ENCODE measurements around the gene MVB12A. TPM values are rescaled to one million over a fixed set of nuclear protein-coding genes. Genes with fewer than 3 reads are reported as not detected.

The MVB12A gene
- total and polyA plus RNA-seq, 9 of the 15 experiments (the other 6 are each of a cell fraction or from before 2014, with no cell fraction given) = 1.2 to 46.2 (median 22.4) TPM

DNA sequence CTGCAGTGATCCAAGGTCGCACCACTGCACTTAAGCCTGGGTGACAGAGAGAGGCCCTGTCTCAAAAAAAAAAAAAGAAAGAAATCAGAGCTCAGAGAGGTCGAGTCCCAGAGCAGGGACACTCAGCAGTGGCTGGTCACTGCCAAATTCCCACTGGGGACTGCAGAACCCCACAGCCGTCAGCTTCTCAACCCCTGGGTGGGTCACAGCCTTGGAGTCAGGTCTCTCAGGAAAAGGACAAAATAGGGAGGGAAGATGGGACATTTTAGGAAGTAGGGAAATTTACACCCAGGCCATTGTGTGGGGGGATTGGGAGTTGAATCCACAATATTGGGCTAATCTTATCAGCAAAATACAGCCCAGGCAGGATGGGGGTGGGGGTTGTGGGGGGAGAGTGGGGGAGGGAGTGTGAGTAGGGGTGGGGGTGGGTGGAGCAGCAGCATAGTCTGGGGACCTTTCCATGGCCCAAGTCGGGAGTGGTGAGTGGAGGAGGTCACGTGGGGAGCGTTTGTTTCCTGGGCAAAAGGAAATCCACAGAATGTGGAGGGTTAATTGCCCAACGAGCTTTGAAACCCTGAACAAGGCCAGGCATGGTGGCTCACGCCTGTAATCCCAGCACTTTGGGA is 20.8 kb upstream of the MVB12A start:
- DNase-seq (ENCODE audit: extremely low read depth in 1 of 4, low spot score in 3 of 4) (peak; percentile 71 to 85 (median 72)), ATAC-seq (no peak; the same call in 2 of the 3 replicates), FAIRE-seq (peak; percentile 66)
- peaks cover 45% of the 10 kb centered on the region; the same call in 2 of the 3 replicates for H3K36me3 ChIP-seq (ENCODE audit: control insufficient read depth, insufficient read depth, low read length)
- in situ Hi-C loops (cut with MboI) = loop anchor here (5.0 kb wide), 1 partner anchor 68 kb away; no protein-coding TSS in a partner anchor
- ChIA-PET CTCF (ENCODE audit: low intra/inter-chr PET ratio) (interaction anchor here (0.7 kb wide), 1 partner anchor 598 kb away, joined by 3 read pairs; no protein-coding TSS in a partner anchor), POLR2A (interaction anchor here (0.6 to 0.7 kb wide), 2 partner anchors 52 to 104 kb away, joined by 4 read pairs; no protein-coding TSS in a partner anchor)
- no TSS peak for BruUV-seq (replicated peaks)
- WGBS (ENCODE audit: insufficient coverage, low coverage, missing lambda C conversion rate) = 18% methylated on average over 3 of the region's 8 CpGs
- peak overlapping the region in 1 of 2 experiments; percentile 86; a peak in 1 of 4 replicates for H3K9ac ChIP-seq (ENCODE audit: insufficient read depth in 1 of 2, low read depth in 2 of 2, low read length in 2 of 2)
- peaks cover 21 to 41% of the 10 kb centered on the region in 2 experiments; a peak in 4 of 5 replicates for H3K4me1 ChIP-seq (replicated peaks in 1 of 2; ENCODE audit: control insufficient read depth in 2 of 2, insufficient read depth in 2 of 2, low read length in 2 of 2)
- H3K4me2 ChIP-seq (ENCODE audit: insufficient read depth, low read length) = peak overlapping the region; percentile 42; the same call in 1 of the 2 replicates
- no peaks in the 10 kb centered on the region for H3K27me3 ChIP-seq (ENCODE audit: control insufficient read depth in 2 of 2, insufficient read depth in 2 of 2, low read length in 2 of 2)
- no peak overlapping the region for H2AFZ ChIP-seq (ENCODE audit: low read depth, low read length)
- 0 out of 2 replicates have a peak, but pooled peaks cover 3% of the 10 kb centered on the region for H4K20me1 ChIP-seq (replicated peaks; ENCODE audit: control insufficient read depth, insufficient read depth, low read length)
- no peaks in the 10 kb centered on the region for H3K9me1 ChIP-seq (ENCODE audit: control insufficient read depth, insufficient read depth, low read length)
- no peak overlapping the region for H3K4me3 ChIP-seq
- intact Hi-C loops (cut with micrococcal nuclease) = no loop called here
- H3K9me3 ChIP-seq (replicated peaks; ENCODE audit: control insufficient read depth, insufficient read depth, low read depth, low read length) = no peaks in the 10 kb centered on the region
- peak overlapping the region; percentile 50; the same call in 1 of the 3 replicates for H3K27ac ChIP-seq (ENCODE audit: extremely low read depth, low read depth, low read length)
- H3K79me2 ChIP-seq (ENCODE audit: control insufficient read depth, insufficient read depth, low read length) = peaks cover 21% of the 10 kb centered on the region
- TF ChIP-seq, protein P1, sequence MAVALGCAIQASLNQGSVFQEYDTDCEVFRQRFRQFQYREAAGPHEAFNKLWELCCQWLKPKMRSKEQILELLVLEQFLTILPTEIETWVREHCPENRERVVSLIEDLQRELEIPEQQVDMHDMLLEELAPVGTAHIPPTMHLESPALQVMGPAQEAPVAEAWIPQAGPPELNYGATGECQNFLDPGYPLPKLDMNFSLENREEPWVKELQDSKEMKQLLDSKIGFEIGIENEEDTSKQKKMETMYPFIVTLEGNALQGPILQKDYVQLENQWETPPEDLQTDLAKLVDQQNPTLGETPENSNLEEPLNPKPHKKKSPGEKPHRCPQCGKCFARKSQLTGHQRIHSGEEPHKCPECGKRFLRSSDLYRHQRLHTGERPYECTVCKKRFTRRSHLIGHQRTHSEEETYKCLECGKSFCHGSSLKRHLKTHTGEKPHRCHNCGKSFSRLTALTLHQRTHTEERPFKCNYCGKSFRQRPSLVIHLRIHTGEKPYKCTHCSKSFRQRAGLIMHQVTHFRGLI (CRISPR knock-in tag; IDR thresholded peaks at IDR 0.05) = no peak
- TF ChIP-seq NFXL1 (CRISPR knock-in tag; IDR thresholded peaks at IDR 0.05) (no peak), U2AF2 (optimal IDR thresholded peaks at IDR 0.05; ENCODE audit: low read depth, low read length) (no peak), HDAC1 (IDR thresholded peaks at IDR 0.05) (peak in 1 of 2 experiments; percentile 59; a peak in 2 of 4 replicates), CHCHD3 (CRISPR knock-in tag; IDR thresholded peaks at IDR 0.05) (no peak), ZNF347 (CRISPR knock-in tag; IDR thresholded peaks at IDR 0.05; ENCODE audit: low read depth) (no peak), ZNF143 (CRISPR knock-in tag; IDR thresholded peaks at IDR 0.05) (no peak), ZNF3 (CRISPR knock-in tag; IDR thresholded peaks at IDR 0.05) (no peak), ZNF407 (IDR thresholded peaks at IDR 0.05; ENCODE audit: low read depth) (no peak), ZNF408 (CRISPR knock-in tag; IDR thresholded peaks at IDR 0.05; ENCODE audit: low read depth) (no peak)
- TF ChIP-seq, protein P2, sequence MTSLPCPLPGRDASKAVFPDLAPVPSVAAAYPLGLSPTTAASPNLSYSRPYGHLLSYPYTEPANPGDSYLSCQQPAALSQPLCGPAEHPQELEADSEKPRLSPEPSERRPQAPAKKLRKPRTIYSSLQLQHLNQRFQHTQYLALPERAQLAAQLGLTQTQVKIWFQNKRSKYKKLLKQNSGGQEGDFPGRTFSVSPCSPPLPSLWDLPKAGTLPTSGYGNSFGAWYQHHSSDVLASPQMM (CRISPR knock-in tag; IDR thresholded peaks at IDR 0.05) = no peak
